Adrenal gland (tissue), 12 donors: ENCODE data around the gene OR1J4. TPM values are rescaled to one million over a fixed set of nuclear protein-coding genes. Genes with fewer than 3 reads are reported as not detected.

ENCODE experiments used
- polyA plus RNA-seq, 3 donors: library from polyadenylated mRNA; stranded (reverse); fragments of 200-250 nt in 2 of 3; fragments of 350-450 nt in 1 of 3; fragmentation: Illumina TruSeq in 1 of 3; extraction: RNeasy Lipid Tissue Mini Kit (QIAGEN cat#74804) in 1 of 3; gene quantifications; one replicate each; pipeline ENCODE4 v1.2.3, GENCODE V29; 2013 to 2014
- total RNA-seq, 9 donors: library from RNA; depleted of rRNA in 4 of 9; stranded (reverse); fragments of >200 nt in 4 of 9; fragments of 120-200 nt in 1 of 9; fragmentation: NEBNext Ultra II Directional in 1 of 9; extraction: Animal tissue kit (Norgen Biotek cat#: 25700) in 1 of 9; gene quantifications; one replicate each; pipeline versions ENCODE4 v1.1.0 to v1.2.4, GENCODE V29; 2013 to 2023
- donor health status: healthy with polysubstance abuse.
- donor health status: Bipolar disorder and iron deficiency.
- donor health status: DM: yes; HTN: yes; CAD: no.
- donor health status: DM: no; HTN: no; CAD: no.
- donor health status: DM: no; HTN: no; CAD: no.
- donor health status: DM: yes; HTN: yes; CAD: no.

Gene OR1J4
- total and polyA plus RNA-seq, 12 donors: not detected

Other genes starting within 250 kb of the OR1J4 start
- 1 to 10 TPM in 8 of 9 donors, under 1 TPM in 1; 0.78 to 6.6 (median 5.6) TPM for gene PTGS1, start 148.1 kb upstream of the OR1J4 start, total RNA-seq
- 1 to 10 TPM; 1.3 to 1.7 (median 1.6) TPM for gene PTGS1, start 148.1 kb upstream of the OR1J4 start, polyA plus RNA-seq
- gene OR1J1, start 41.2 kb upstream of the OR1J4 start, total RNA-seq: not detected
- not detected for gene OR1J1, start 41.2 kb upstream of the OR1J4 start, polyA plus RNA-seq
- gene OR1J2, start 8.3 kb upstream of the OR1J4 start, total RNA-seq: not detected
- not detected for gene OR1J2, start 8.3 kb upstream of the OR1J4 start, polyA plus RNA-seq
- gene OR1N1, start 8.2 kb downstream of the OR1J4 start, total RNA-seq: not detected
- gene OR1N1, start 8.2 kb downstream of the OR1J4 start, polyA plus RNA-seq: not detected
- gene OR1N2, start 34.0 kb downstream of the OR1J4 start, total RNA-seq: not detected
- gene OR1N2, start 34.0 kb downstream of the OR1J4 start, polyA plus RNA-seq: not detected
- under 1 TPM in 3 of 9 donors, not detected in 6; 0.06 to 0.71 (median 0.29) TPM for gene OR1L8, start 64.2 kb downstream of the OR1J4 start, total RNA-seq
- gene OR1L8, start 64.2 kb downstream of the OR1J4 start, polyA plus RNA-seq: under 1 TPM in 2 of 3 donors, not detected in 1; 0.07 to 0.09 TPM
- not detected for gene OR1Q1, start 95.6 kb downstream of the OR1J4 start, total RNA-seq
- gene OR1Q1, start 95.6 kb downstream of the OR1J4 start, polyA plus RNA-seq: not detected
- gene OR1B1, start 138.5 kb downstream of the OR1J4 start, total RNA-seq: not detected
- not detected for gene OR1B1, start 138.5 kb downstream of the OR1J4 start, polyA plus RNA-seq
- gene OR1L1, start 142.6 kb downstream of the OR1J4 start, total RNA-seq: not detected
- not detected for gene OR1L1, start 142.6 kb downstream of the OR1J4 start, polyA plus RNA-seq
- not detected for gene OR1L3, start 156.0 kb downstream of the OR1J4 start, total RNA-seq
- not detected for gene OR1L3, start 156.0 kb downstream of the OR1J4 start, polyA plus RNA-seq
- gene OR1L4, start 204.8 kb downstream of the OR1J4 start, total RNA-seq: not detected
- gene OR1L4, start 204.8 kb downstream of the OR1J4 start, polyA plus RNA-seq: not detected
- gene OR1L6, start 223.2 kb downstream of the OR1J4 start, total RNA-seq: not detected
- gene OR1L6, start 223.2 kb downstream of the OR1J4 start, polyA plus RNA-seq: not detected